AG09319 (cell line): Measurements from ENCODE around the gene TPP2.

Experiments used
- DNase-seq: peaks from one replicate; pipeline ENCODE4 v3.0.0-alpha.2; 2010; ENCODE audit warnings: low read depth; ENCODE audit errors: extremely low read depth
- TF ChIP-seq, protein P1 (sequence below): IDR thresholded peaks from 2 replicates; pipeline ENCODE4 v1.5.1; 2011; ENCODE audit warnings: low read depth, mild to moderate bottlenecking, inconsistent platforms, low read length, moderate library complexity

TPP2 gene

DNA sequence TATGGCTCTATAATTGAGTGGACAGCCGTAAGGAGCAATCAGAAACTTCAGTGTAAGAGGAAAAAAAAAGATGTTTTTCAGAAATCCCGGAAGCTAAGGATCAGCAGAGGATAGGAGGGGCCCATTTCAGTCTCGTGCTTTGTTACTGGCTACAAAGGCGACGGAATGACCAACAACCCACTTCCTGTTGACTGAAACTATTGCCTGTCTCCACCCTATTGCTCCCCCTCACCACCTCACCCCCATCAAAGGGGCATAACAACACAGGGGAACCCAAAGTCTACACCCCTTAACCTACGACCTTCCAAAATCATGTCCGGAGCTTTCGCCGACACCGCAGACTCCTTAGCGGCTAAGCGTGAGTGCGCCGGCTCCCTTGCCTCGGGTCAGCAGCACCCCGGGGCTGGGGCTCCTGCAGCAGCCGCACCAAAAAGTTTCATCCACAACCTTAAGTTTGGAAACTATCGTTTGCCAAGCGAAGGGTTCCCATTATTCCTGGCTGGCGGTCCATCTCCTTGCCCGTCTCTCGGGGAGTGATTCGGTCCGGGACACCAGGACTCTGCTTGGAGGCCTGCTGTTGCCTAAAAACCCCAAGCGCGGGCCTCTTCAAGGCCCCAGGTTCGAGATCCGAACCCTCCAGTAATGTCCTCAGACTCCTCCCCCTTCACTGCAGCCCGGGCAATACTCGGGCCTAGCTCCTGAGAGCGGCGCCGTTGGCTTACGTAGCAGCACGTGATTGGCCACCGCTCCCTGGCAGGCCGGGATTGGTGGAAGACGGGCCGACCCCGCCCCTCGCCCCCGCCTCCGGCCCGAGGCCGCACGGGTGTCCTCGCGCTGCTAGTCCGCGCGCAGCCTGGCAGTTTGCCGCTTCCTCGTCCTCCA, at the start of gene TPP2:
TPP2 (plus strand) TSS at position 840 of the 882 bp plus-strand sequence. CDS start 53 bp downstream, outside the sequence.
- TF ChIP-seq, protein P1, sequence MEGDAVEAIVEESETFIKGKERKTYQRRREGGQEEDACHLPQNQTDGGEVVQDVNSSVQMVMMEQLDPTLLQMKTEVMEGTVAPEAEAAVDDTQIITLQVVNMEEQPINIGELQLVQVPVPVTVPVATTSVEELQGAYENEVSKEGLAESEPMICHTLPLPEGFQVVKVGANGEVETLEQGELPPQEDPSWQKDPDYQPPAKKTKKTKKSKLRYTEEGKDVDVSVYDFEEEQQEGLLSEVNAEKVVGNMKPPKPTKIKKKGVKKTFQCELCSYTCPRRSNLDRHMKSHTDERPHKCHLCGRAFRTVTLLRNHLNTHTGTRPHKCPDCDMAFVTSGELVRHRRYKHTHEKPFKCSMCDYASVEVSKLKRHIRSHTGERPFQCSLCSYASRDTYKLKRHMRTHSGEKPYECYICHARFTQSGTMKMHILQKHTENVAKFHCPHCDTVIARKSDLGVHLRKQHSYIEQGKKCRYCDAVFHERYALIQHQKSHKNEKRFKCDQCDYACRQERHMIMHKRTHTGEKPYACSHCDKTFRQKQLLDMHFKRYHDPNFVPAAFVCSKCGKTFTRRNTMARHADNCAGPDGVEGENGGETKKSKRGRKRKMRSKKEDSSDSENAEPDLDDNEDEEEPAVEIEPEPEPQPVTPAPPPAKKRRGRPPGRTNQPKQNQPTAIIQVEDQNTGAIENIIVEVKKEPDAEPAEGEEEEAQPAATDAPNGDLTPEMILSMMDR = no peak

DNA sequence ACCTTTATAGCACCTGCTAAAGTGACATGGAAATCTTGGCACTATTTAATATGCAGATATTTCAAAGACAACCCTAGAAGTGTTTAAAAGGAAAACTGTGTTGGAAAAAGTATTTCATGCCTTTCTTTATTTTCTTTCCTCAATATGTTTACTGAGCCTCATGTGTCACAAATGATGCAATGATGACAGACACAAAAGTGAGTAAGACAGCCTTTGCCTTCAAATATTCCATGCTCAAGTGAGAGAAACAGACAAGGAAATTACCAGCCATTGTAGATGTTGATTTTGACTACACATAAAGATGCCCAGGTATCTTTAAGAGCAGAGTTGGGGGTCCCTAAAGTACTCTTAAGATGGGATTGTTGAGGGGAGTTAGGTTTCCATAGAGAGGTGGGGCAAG, 48.0 kb upstream of the TPP2 start:
- TF ChIP-seq, protein P1 = no peak
- no peak for DNase-seq

More for the DNA sequence above, at the start of gene TPP2:
- DNase-seq = peak; percentile 98

- no peak for DNase-seq
- TF ChIP-seq, protein P1 = no peak
Observed at GRCh38 chr13:102550507-102550906, 46.3 kb upstream of the TPP2 start.

- no peak for DNase-seq
Observed at GRCh38 chr13:102555914-102556553, 40.8 kb upstream of the TPP2 start.

DNA sequence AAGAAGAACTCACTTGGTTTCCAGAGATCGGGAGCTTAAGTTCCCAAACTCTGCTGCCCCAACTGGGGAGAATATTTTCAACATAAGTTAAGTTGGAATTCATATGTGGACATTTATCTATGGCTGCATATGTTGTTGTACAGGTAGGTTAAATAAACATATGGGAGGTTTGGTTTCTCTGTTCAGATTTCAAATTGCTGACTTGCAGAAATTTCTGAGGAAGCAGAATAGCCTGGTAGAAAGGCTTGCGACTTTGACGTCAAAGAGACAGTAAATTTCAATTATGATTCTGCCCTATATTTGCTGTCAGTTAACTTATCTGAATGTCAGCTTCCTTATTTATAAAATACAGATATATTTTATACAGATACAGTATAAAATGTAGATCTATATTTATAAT, 40.0 kb upstream of the TPP2 start:
- TF ChIP-seq, protein P1 = no peak

More at GRCh38 chr13:102555914-102556553, 40.8 kb upstream of the TPP2 start:
- TF ChIP-seq, protein P1 = peak; percentile 53

DNA sequence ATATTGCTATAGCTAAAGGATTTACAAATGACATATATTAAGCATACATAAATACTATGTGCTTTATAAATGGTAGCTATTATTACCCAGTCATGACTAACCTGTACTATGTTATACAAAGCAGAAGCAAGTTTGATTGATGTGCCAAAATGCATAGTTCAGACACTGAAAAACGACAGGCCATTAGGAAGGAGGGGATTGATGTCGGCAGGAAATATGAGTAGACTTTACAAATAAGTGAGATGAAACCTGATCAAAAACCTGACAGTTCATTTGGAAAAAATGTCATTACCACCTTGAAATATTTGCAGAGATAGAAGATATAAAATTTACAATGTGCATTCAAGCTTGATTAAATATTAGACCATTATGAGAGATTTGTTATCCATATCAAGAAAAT, 38.8 kb upstream of the TPP2 start:
- TF ChIP-seq, protein P1 = no peak
- no peak for DNase-seq

More for the DNA sequence above, 40.0 kb upstream of the TPP2 start:
- no peak for DNase-seq

DNA sequence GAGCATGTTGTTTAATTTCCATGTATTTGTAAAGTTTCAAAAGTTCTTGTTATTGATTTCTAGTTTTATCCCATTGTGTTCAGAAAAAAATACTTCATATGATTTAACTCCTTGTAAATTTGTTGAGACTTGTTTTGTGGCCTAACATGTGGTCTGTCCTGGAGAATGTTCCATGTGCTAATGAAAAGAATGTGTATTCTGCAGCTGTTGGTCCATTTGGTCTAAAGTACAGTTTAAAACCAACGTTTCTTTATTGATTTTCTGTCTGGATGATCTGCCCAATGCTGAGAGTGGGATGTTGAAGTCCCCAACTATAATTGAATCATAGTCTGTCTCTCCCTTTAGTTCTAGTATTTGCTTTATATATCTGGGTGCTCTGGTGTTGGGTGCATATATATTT, 34.9 kb upstream of the TPP2 start:
- TF ChIP-seq, protein P1 = no peak
- DNase-seq = no peak
